ENCODE results near the gene A3GALT2. TPM values are rescaled to one million over a fixed set of nuclear protein-coding genes. Genes with fewer than 3 reads are reported as not detected.

Gene A3GALT2
- total RNA-seq, 2 experiments from 2014 or later = not detected

GRCh38 chr1:33317354-33317753, 3.5 kb downstream of the A3GALT2 start:
- Histone ChIP-seq H3K36me3 (ENCODE audit: insufficient read depth, low read length) (no peaks in the 10 kb centered on the region), H3K9me2 (ENCODE audit: insufficient read depth, low read length) (no peaks in the 10 kb centered on the region), H3K4me3 (ENCODE audit: low read depth, low read length, poor library complexity, severe bottlenecking) (no peak overlapping the region), H3K79me2 (ENCODE audit: insufficient read depth, low read depth, low read length) (no peaks in the 10 kb centered on the region), H3K27ac (ENCODE audit: low read depth, low read length, poor library complexity, severe bottlenecking) (no peak overlapping the region), H3K4me2 (ENCODE audit: low read length) (no peak overlapping the region), H3K4me1 (ENCODE audit: insufficient read depth, low read length, poor library complexity, severe bottlenecking) (no peaks in the 10 kb centered on the region), H3K9me3 (ENCODE audit: low read length) (no peaks in the 10 kb centered on the region), H4K20me1 (ENCODE audit: insufficient read depth, low read length) (no peaks in the 10 kb centered on the region), H2AFZ (ENCODE audit: low read length) (no peak overlapping the region)
- POLR2A ChIA-PET = interaction anchor here (0.6 kb wide), 1 partner anchor 834 kb away, joined by 4 read pairs; no protein-coding TSS in a partner anchor
- TF ChIP-seq, protein P1, sequence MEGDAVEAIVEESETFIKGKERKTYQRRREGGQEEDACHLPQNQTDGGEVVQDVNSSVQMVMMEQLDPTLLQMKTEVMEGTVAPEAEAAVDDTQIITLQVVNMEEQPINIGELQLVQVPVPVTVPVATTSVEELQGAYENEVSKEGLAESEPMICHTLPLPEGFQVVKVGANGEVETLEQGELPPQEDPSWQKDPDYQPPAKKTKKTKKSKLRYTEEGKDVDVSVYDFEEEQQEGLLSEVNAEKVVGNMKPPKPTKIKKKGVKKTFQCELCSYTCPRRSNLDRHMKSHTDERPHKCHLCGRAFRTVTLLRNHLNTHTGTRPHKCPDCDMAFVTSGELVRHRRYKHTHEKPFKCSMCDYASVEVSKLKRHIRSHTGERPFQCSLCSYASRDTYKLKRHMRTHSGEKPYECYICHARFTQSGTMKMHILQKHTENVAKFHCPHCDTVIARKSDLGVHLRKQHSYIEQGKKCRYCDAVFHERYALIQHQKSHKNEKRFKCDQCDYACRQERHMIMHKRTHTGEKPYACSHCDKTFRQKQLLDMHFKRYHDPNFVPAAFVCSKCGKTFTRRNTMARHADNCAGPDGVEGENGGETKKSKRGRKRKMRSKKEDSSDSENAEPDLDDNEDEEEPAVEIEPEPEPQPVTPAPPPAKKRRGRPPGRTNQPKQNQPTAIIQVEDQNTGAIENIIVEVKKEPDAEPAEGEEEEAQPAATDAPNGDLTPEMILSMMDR (conservative IDR thresholded peaks at IDR 0.05; ENCODE audit: low read length) = no peak
- no peak for TF ChIP-seq EZH2phosphoT487 (IDR thresholded peaks at IDR 0.05; ENCODE audit: borderline replicate concordance, low read depth, low read length)
- BruUV-seq (replicated peaks) = no TSS peak
- DNase-seq (ENCODE audit: low spot score) = no peak
- intact Hi-C loops (cut with micrococcal nuclease; ENCODE audit: unreplicated experiment) = no loop called here
- CTCF ChIA-PET (ENCODE audit: unreplicated experiment) = no interaction called here

DNA sequence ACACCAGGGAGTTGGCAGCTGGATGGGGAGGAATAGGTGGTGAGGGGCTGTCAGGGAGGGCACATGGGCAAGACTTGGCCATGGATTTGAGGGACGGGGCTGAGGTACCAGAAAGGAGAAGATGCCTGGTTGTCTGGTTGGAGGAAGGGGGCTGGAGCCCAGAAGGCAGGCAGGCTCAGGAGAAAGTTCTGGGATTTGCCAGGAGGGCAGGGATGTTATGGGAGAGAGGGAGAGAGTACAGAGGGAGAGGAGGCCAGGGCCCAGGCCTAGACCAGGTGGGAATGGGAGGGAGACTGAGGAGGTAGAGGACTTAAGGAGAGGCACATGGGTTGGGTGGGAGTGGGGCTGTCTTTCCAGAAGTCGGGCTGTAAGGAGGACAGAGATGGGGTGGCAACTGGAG, 4.3 kb downstream of the A3GALT2 start:
- POLR2A ChIA-PET = no interaction called here
- H4K20me1 ChIP-seq (ENCODE audit: insufficient read depth, low read length) = no peaks in the 10 kb centered on the region

GRCh38 chr1:33314416-33314815, 6.5 kb downstream of the A3GALT2 start:
- no peak overlapping the region for H3K4me3 ChIP-seq (ENCODE audit: low read depth, low read length, poor library complexity, severe bottlenecking)
- H3K79me2 ChIP-seq (ENCODE audit: insufficient read depth, low read depth, low read length) = no peaks in the 10 kb centered on the region
- ChIA-PET CTCF (ENCODE audit: unreplicated experiment) (no interaction called here), POLR2A (interaction anchor here (0.6 kb wide), 1 partner anchor 35 kb away, joined by 4 read pairs; no protein-coding TSS in a partner anchor)
- BruUV-seq (replicated peaks) = no TSS peak
- no peak for TF ChIP-seq EZH2phosphoT487 (IDR thresholded peaks at IDR 0.05; ENCODE audit: borderline replicate concordance, low read depth, low read length)
- TF ChIP-seq, protein P1 (conservative IDR thresholded peaks at IDR 0.05; ENCODE audit: low read length) = no peak
- no peaks in the 10 kb centered on the region for H3K9me3 ChIP-seq (ENCODE audit: low read length)
- intact Hi-C loops (cut with micrococcal nuclease; ENCODE audit: unreplicated experiment) = no loop called here
- H3K4me2 ChIP-seq (ENCODE audit: low read length) = no peak overlapping the region
- DNase-seq (ENCODE audit: low spot score) = no peak
- no peak overlapping the region for H3K27ac ChIP-seq (ENCODE audit: low read depth, low read length, poor library complexity, severe bottlenecking)
- H3K9me2 ChIP-seq (ENCODE audit: insufficient read depth, low read length) = no peaks in the 10 kb centered on the region
- no peaks in the 10 kb centered on the region for H3K4me1 ChIP-seq (ENCODE audit: insufficient read depth, low read length, poor library complexity, severe bottlenecking)
- H3K36me3 ChIP-seq (ENCODE audit: insufficient read depth, low read length) = no peaks in the 10 kb centered on the region
- no peaks in the 10 kb centered on the region for H4K20me1 ChIP-seq (ENCODE audit: insufficient read depth, low read length)
- H2AFZ ChIP-seq (ENCODE audit: low read length) = no peak overlapping the region

More for the DNA sequence above, 4.3 kb downstream of the A3GALT2 start:
- H3K79me2 ChIP-seq (ENCODE audit: insufficient read depth, low read depth, low read length) = no peaks in the 10 kb centered on the region
- no TSS peak for BruUV-seq (replicated peaks)
- no peaks in the 10 kb centered on the region for H3K9me3 ChIP-seq (ENCODE audit: low read length)
- intact Hi-C loops (cut with micrococcal nuclease; ENCODE audit: unreplicated experiment) = no loop called here
- no peak overlapping the region for H3K4me3 ChIP-seq (ENCODE audit: low read depth, low read length, poor library complexity, severe bottlenecking)
- TF ChIP-seq EZH2phosphoT487 (IDR thresholded peaks at IDR 0.05; ENCODE audit: borderline replicate concordance, low read depth, low read length) = no peak
- TF ChIP-seq, protein P1 (conservative IDR thresholded peaks at IDR 0.05; ENCODE audit: low read length) = no peak
- H3K27ac ChIP-seq (ENCODE audit: low read depth, low read length, poor library complexity, severe bottlenecking) = no peak overlapping the region
- H3K4me2 ChIP-seq (ENCODE audit: low read length) = no peak overlapping the region
- no peaks in the 10 kb centered on the region for H3K9me2 ChIP-seq (ENCODE audit: insufficient read depth, low read length)
- H3K4me1 ChIP-seq (ENCODE audit: insufficient read depth, low read length, poor library complexity, severe bottlenecking) = no peaks in the 10 kb centered on the region
- CTCF ChIA-PET (ENCODE audit: unreplicated experiment) = no interaction called here
- no peaks in the 10 kb centered on the region for H3K36me3 ChIP-seq (ENCODE audit: insufficient read depth, low read length)
- no peak overlapping the region for H2AFZ ChIP-seq (ENCODE audit: low read length)
- DNase-seq (ENCODE audit: low spot score) = no peak
